Neural cell (in vitro differentiated cells): Measurements from ENCODE around the gene SCART1. TPM values are rescaled to one million over a fixed set of nuclear protein-coding genes. Genes with fewer than 3 reads are reported as not detected.

Experiments used
- H2AFZ ChIP-seq: fragments of 200-600, 300-800 bp; sonication (generic), shearing (Covaris generic); 2 replicates; pipeline ENCODE4 v1.6.0; 2014; ENCODE audit warnings: low read depth, mild to moderate bottlenecking, antibody characterized with exemption, low read length, moderate library complexity
- H3F3A ChIP-seq: fragments of 200-600 bp; shearing (Covaris generic); 2 replicates; pipeline ENCODE4 v1.6.1; 2016; ENCODE audit warnings: mild to moderate bottlenecking, moderate library complexity, mixed read lengths, antibody characterized with exemption, low read length; ENCODE audit not compliant: insufficient read depth, poor library complexity, severe bottlenecking
- H3K27ac ChIP-seq: fragments of 200-600, 300-800 bp; sonication (generic), shearing (Covaris generic); 2 replicates; pipeline ENCODE4 v1.5.1; 2014; ENCODE audit warnings: mild to moderate bottlenecking, low read length, moderate library complexity
- H3K27me3 ChIP-seq: fragments of 300-800, 200-600 bp; sonication (generic), shearing (Covaris generic); 2 replicates; pipeline ENCODE4 v1.6.0; 2014; ENCODE audit warnings: mild to moderate bottlenecking, low read depth, low read length, moderate library complexity; ENCODE audit not compliant: insufficient read depth
- H3K36me3 ChIP-seq: fragments of 300-800, 200-600 bp; sonication (generic), shearing (Covaris generic); 2 replicates; pipeline ENCODE4 v1.5.1; 2014; ENCODE audit warnings: mild to moderate bottlenecking, antibody characterized with exemption, low read length, moderate library complexity; ENCODE audit not compliant: insufficient read depth
- H3K4me2 ChIP-seq: fragments of 300-800, 200-600 bp; sonication (generic), shearing (Covaris generic); 2 replicates; pipeline ENCODE4 v1.6.0; 2014; ENCODE audit warnings: mild to moderate bottlenecking, low read length
- H3K4me3 ChIP-seq: fragments of 300-800, 200-600 bp; sonication (generic), shearing (Covaris generic); 2 replicates; pipeline ENCODE4 v1.5.1; 2014; ENCODE audit warnings: mild to moderate bottlenecking, low read length, moderate library complexity
- H3K79me2 ChIP-seq: fragments of 200-600 bp; shearing (Covaris generic); replicated peaks from 2 replicates; pipeline ENCODE4 v1.6.0; 2014; ENCODE audit warnings: mild to moderate bottlenecking, low read length, moderate library complexity; ENCODE audit not compliant: insufficient read depth
- H3K9ac ChIP-seq: fragments of 300-800, 200-600 bp; sonication (generic), shearing (Covaris generic); 2 replicates; pipeline ENCODE4 v1.6.1; 2016; ENCODE audit warnings: mild to moderate bottlenecking, low read length, mixed read lengths
- H3K9me2 ChIP-seq: fragments of 200-600 bp; shearing (Covaris generic); 2 replicates; pipeline ENCODE4 v1.6.1; 2016; ENCODE audit warnings: mild to moderate bottlenecking, low read length, mixed read lengths; ENCODE audit not compliant: insufficient read depth
- H3K9me3 ChIP-seq: fragments of 200-600, 300-800 bp; sonication (generic), shearing (Covaris generic); 2 replicates; pipeline ENCODE4 v1.6.1; 2016; ENCODE audit warnings: mild to moderate bottlenecking, mixed run types, low read length, moderate library complexity, mixed read lengths
- H4K20me1 ChIP-seq: fragments of 200-600 bp; shearing (Covaris generic); 2 replicates; pipeline ENCODE4 v1.6.1; 2016; ENCODE audit warnings: mild to moderate bottlenecking, mixed run types; ENCODE audit not compliant: insufficient read depth
- EP300 ChIP-seq: fragments of 450-650 bp; conservative IDR thresholded peaks from 2 replicates; pipeline ENCODE4 v1.6.1; 2014; ENCODE audit warnings: antibody characterized with exemption, mild to moderate bottlenecking, moderate library complexity; ENCODE audit not compliant: poor library complexity, severe bottlenecking
- EZH2 ChIP-seq: fragments of 200-600, 300-800 bp; shearing (Covaris generic), sonication (generic); IDR thresholded peaks from 2 replicates; pipeline ENCODE4 v1.6.1; 2014; ENCODE audit warnings: antibody characterized with exemption, low read length, borderline replicate concordance, mild to moderate bottlenecking; ENCODE audit not compliant: insufficient read depth, poor library complexity, severe bottlenecking
- MXI1 ChIP-seq: fragments of 450-650 bp; conservative IDR thresholded peaks from 2 replicates; pipeline ENCODE4 v1.6.1; 2014; ENCODE audit warnings: antibody characterized with exemption, mild to moderate bottlenecking; ENCODE audit not compliant: poor library complexity, severe bottlenecking
- POLR2AphosphoS5 ChIP-seq: IDR thresholded peaks from 2 replicates; pipeline ENCODE4 v1.6.1; 2012
- RAD21 ChIP-seq: fragments of 450-650 bp; conservative IDR thresholded peaks from 2 replicates; pipeline ENCODE4 v1.6.1; 2014; ENCODE audit warnings: antibody characterized with exemption, mild to moderate bottlenecking, moderate library complexity
- SMC3 ChIP-seq: fragments of 450-650 bp; conservative IDR thresholded peaks from 2 replicates; pipeline ENCODE4 v1.6.1; 2014; ENCODE audit warnings: antibody characterized with exemption, mild to moderate bottlenecking, moderate library complexity; ENCODE audit not compliant: poor library complexity
- TAF1 ChIP-seq: IDR thresholded peaks from 2 replicates; pipeline ENCODE4 v1.6.1; 2012; ENCODE audit warnings: low read depth
- polyA plus RNA-seq: library from polyadenylated mRNA; depleted of rRNA; stranded (reverse); fragments of >200 nt; gene quantifications from 2 replicates; pipeline ENCODE4 v1.2.3, GENCODE V29; 2014
- TF ChIP-seq, protein P1 (sequence below): fragments of 450-650 bp; IDR thresholded peaks from 2 replicates; pipeline ENCODE4 v1.5.1; 2014; ENCODE audit warnings: antibody characterized with exemption, mild to moderate bottlenecking, moderate library complexity; ENCODE audit not compliant: poor library complexity, severe bottlenecking
- TF ChIP-seq, protein P2 (sequence below): IDR thresholded peaks from 2 replicates; pipeline ENCODE4 v1.6.1; 2012; ENCODE audit warnings: borderline replicate concordance

Gene SCART1
- polyA plus RNA-seq, 1 donor from 2014 or later = 4.3 TPM

DNA sequence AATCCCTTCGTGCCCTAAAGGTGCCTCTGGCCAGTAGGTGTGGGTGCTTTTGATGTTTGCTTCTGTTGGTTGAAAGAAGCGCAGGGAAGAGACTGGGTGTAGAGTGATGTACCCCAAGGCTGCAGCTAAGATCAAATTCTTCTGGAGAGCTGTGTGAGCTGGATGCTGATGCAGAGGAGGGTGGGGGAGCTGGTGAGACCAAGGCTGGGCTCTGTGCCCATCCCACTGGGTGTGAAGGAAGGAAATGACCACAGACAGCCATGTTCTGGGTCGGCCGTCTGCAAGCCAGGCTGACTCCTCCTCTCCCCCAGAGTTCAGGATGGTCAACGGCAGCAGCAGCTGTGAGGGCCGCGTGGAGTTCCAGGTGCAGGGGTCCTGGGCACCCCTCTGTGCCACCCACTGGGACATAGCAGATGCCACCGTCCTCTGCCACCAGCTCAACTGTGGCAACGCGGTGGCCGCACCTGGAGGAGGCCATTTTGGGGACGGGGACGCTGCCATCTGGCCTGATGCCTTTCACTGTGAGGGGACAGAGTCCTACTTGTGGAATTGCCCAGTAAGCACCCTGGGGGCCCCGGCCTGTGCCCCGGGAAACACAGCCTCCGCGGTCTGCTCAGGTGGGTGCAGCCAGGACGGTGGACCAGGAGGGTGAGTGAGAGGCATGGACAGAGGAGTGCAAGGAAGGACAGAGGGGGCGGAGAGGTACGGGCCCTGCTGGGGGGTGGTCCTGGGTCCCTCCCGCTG is 5.1 kb downstream of the SCART1 start:
- no peaks in the 10 kb centered on the region for H3K27me3 ChIP-seq
- H2AFZ ChIP-seq = no peak overlapping the region
- no peaks in the 10 kb centered on the region for H3K9me2 ChIP-seq
- no peak overlapping the region for H3K4me3 ChIP-seq
- no peak overlapping the region for H3K27ac ChIP-seq
- no peak overlapping the region for H3K4me2 ChIP-seq
- TF ChIP-seq SMC3 = no peak
- TF ChIP-seq TAF1 = no peak
- TF ChIP-seq, protein P1, sequence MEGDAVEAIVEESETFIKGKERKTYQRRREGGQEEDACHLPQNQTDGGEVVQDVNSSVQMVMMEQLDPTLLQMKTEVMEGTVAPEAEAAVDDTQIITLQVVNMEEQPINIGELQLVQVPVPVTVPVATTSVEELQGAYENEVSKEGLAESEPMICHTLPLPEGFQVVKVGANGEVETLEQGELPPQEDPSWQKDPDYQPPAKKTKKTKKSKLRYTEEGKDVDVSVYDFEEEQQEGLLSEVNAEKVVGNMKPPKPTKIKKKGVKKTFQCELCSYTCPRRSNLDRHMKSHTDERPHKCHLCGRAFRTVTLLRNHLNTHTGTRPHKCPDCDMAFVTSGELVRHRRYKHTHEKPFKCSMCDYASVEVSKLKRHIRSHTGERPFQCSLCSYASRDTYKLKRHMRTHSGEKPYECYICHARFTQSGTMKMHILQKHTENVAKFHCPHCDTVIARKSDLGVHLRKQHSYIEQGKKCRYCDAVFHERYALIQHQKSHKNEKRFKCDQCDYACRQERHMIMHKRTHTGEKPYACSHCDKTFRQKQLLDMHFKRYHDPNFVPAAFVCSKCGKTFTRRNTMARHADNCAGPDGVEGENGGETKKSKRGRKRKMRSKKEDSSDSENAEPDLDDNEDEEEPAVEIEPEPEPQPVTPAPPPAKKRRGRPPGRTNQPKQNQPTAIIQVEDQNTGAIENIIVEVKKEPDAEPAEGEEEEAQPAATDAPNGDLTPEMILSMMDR = no peak
- no peak for TF ChIP-seq EZH2
- no peak for TF ChIP-seq RAD21
- no peak for TF ChIP-seq EP300
- no peak for TF ChIP-seq MXI1
- TF ChIP-seq, protein P2, sequence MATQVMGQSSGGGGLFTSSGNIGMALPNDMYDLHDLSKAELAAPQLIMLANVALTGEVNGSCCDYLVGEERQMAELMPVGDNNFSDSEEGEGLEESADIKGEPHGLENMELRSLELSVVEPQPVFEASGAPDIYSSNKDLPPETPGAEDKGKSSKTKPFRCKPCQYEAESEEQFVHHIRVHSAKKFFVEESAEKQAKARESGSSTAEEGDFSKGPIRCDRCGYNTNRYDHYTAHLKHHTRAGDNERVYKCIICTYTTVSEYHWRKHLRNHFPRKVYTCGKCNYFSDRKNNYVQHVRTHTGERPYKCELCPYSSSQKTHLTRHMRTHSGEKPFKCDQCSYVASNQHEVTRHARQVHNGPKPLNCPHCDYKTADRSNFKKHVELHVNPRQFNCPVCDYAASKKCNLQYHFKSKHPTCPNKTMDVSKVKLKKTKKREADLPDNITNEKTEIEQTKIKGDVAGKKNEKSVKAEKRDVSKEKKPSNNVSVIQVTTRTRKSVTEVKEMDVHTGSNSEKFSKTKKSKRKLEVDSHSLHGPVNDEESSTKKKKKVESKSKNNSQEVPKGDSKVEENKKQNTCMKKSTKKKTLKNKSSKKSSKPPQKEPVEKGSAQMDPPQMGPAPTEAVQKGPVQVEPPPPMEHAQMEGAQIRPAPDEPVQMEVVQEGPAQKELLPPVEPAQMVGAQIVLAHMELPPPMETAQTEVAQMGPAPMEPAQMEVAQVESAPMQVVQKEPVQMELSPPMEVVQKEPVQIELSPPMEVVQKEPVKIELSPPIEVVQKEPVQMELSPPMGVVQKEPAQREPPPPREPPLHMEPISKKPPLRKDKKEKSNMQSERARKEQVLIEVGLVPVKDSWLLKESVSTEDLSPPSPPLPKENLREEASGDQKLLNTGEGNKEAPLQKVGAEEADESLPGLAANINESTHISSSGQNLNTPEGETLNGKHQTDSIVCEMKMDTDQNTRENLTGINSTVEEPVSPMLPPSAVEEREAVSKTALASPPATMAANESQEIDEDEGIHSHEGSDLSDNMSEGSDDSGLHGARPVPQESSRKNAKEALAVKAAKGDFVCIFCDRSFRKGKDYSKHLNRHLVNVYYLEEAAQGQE = no peak
- TF ChIP-seq POLR2AphosphoS5 = no peak
- no peaks in the 10 kb centered on the region for H4K20me1 ChIP-seq
- no peak overlapping the region for H3K9ac ChIP-seq
- H3K9me3 ChIP-seq = peaks cover 3% of the 10 kb centered on the region
- H3F3A ChIP-seq = no peaks in the 10 kb centered on the region
- no peaks in the 10 kb centered on the region for H3K79me2 ChIP-seq
- no peaks in the 10 kb centered on the region for H3K36me3 ChIP-seq

DNA sequence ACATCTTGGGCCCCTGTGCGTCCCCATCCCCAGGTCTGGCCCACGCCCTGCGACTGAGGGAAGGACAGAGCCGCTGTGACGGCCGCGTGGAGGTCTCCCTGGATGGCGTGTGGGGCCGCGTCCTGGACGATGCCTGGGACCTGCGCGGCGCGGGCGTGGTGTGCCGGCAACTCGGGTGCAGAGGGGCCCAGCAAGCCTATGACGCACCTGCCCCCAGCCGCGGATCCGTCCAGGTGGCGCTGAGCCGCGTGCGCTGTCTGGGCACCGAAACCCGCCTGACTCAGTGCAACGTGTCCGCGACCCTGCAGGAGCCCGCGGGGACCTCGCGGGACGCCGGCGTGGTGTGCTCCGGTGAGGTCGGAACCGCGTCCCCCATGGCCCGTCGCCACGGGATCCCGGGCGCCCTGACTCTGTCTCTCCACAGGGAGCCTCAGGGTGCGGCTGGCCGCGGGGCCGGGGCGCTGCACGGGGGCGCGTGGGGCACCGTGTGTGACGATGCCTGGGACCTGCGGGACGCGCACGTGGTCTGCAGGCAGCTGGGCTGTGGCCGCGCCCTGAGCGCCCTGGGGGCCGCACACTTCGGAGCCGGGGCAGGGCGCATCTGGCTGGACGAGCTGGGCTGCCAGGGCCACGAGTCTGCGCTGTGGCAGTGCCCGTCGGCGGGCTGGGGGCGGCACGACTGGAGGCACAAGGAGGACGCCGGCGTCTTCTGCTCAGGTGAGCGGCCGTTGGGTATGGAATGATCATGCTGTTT is 5.9 kb downstream of the SCART1 start:
- no peak for TF ChIP-seq POLR2AphosphoS5
- TF ChIP-seq, protein P2 = no peak
- H2AFZ ChIP-seq = no peak overlapping the region
- H3K79me2 ChIP-seq = no peaks in the 10 kb centered on the region
- H3K9ac ChIP-seq = no peak overlapping the region
- no peak overlapping the region for H3K4me3 ChIP-seq
- no peaks in the 10 kb centered on the region for H3F3A ChIP-seq
- no peak overlapping the region for H3K27ac ChIP-seq
- no peak overlapping the region for H3K4me2 ChIP-seq
- no peaks in the 10 kb centered on the region for H3K9me3 ChIP-seq
- H3K9me2 ChIP-seq = no peaks in the 10 kb centered on the region
- no peaks in the 10 kb centered on the region for H3K27me3 ChIP-seq
- H3K36me3 ChIP-seq = no peaks in the 10 kb centered on the region
- H4K20me1 ChIP-seq = no peaks in the 10 kb centered on the region
